HG02852 (cell line): ENCODE measurements around the gene TUBB2B.

Source experiments
- ATAC-seq: cut with Tn5 transposase; IDR thresholded peaks from one replicate; pipeline ENCODE4 v1.9.1; 2021; ENCODE audit warnings: mild to moderate bottlenecking, moderate library complexity; ENCODE audit not compliant: unreplicated experiment

The TUBB2B gene

GRCh38 chr6:3227363-3228045 lies at the start of gene TUBB2B:
Gene TUBB2B, minus strand, starts transcription at chr6:3227653. Its CDS starts 110 bp downstream, at chr6:3227543.
- no peak for ATAC-seq

GRCh38 chr6:3277251-3277650 lies 49.8 kb upstream of the TUBB2B start:
- ATAC-seq, result no peak

- no peak for ATAC-seq
Measured at GRCh38 chr6:3276174-3277167, 49.0 kb upstream of the TUBB2B start.

- no peak for ATAC-seq
Measured at GRCh38 chr6:3273707-3274521, 46.5 kb upstream of the TUBB2B start.

GRCh38 chr6:3272911-3273547 lies 45.6 kb upstream of the TUBB2B start:
- no peak for ATAC-seq

- no peak for ATAC-seq
Measured at GRCh38 chr6:3271756-3272155, 44.3 kb upstream of the TUBB2B start.

- ATAC-seq, result no peak
Measured at GRCh38 chr6:3270258-3270657, 42.8 kb upstream of the TUBB2B start.

GRCh38 chr6:3269281-3269975 lies 42.0 kb upstream of the TUBB2B start:
- ATAC-seq, result no peak

- no peak for ATAC-seq
Measured at GRCh38 chr6:3268680-3269079, 41.2 kb upstream of the TUBB2B start.

GRCh38 chr6:3267162-3267561 lies 39.7 kb upstream of the TUBB2B start:
- ATAC-seq, result no peak

- ATAC-seq, result no peak
Measured at GRCh38 chr6:3266170-3266569, 38.7 kb upstream of the TUBB2B start.

- ATAC-seq, result no peak
Measured at GRCh38 chr6:3265671-3266070, 38.2 kb upstream of the TUBB2B start.

- ATAC-seq, result no peak
Measured at GRCh38 chr6:3264356-3264755, 36.9 kb upstream of the TUBB2B start.

GRCh38 chr6:3263096-3263495 lies 35.6 kb upstream of the TUBB2B start:
- ATAC-seq, result no peak

GRCh38 chr6:3261921-3262320 lies 34.5 kb upstream of the TUBB2B start:
- no peak for ATAC-seq

- no peak for ATAC-seq
Measured at GRCh38 chr6:3261518-3261820, 34.0 kb upstream of the TUBB2B start.

GRCh38 chr6:3260772-3261517 lies 33.5 kb upstream of the TUBB2B start:
- no peak for ATAC-seq

- no peak for ATAC-seq
Measured at GRCh38 chr6:3260296-3260695, 32.8 kb upstream of the TUBB2B start.

- peak; percentile 37 for ATAC-seq
Measured at GRCh38 chr6:3259491-3259958, 32.1 kb upstream of the TUBB2B start.
